Heart left ventricle (tissue), 16 donors: ENCODE data around the gene ARHGEF10L. TPM values are rescaled to one million over a fixed set of nuclear protein-coding genes. Genes with fewer than 3 reads are reported as not detected.
A peak's percentile ranks its signal among the peaks of the same experiment; 100 is the strongest.

ENCODE experiments used
- ATAC-seq, 4 donors: fragments of 200-7000 bp; cut with Tn5 transposase; one replicate each; pipeline ENCODE4 v1.9.1; 2020 to 2022; ENCODE audit warnings: moderate library complexity in 4 of 4, mild to moderate bottlenecking in 3 of 4, moderate number of reproducible peaks in 1 of 4
- DNase-seq, 5 donors: peaks; one replicate each; pipeline ENCODE4 v3.0.0-alpha.2; 2020
- H3K27ac ChIP-seq, 12 donors: fragments of 200-600 bp; sonication (generic) in 4 of 12; one replicate each; pipeline versions ENCODE4 v1.5.0 to v1.8.0; 2016 to 2022; ENCODE audit warnings: mild to moderate bottlenecking in 2 of 12
- H3K27me3 ChIP-seq, 9 donors: fragments of 200-600 bp; sonication (generic) in 2 of 9; one replicate each; pipeline versions ENCODE4 v1.5.1 to v1.8.0; 2016 to 2022; ENCODE audit warnings: mild to moderate bottlenecking in 3 of 9
- H3K36me3 ChIP-seq, 9 donors: fragments of 200-600 bp; sonication (generic) in 2 of 9; one replicate each; pipeline versions ENCODE4 v1.5.0 to v1.8.0; 2018 to 2022; ENCODE audit warnings: mild to moderate bottlenecking in 2 of 9
- H3K4me1 ChIP-seq, 12 donors: fragments of 200-600 bp; sonication (generic) in 4 of 12; one replicate each; pipeline versions ENCODE4 v1.5.0 to v1.8.0; 2016 to 2022; ENCODE audit warnings: mild to moderate bottlenecking in 3 of 12
- H3K4me3 ChIP-seq, 12 donors: fragments of 200-600 bp; sonication (generic) in 4 of 12; one replicate each; pipeline versions ENCODE4 v1.5.0 to v1.8.0; 2017 to 2022; ENCODE audit warnings: mild to moderate bottlenecking in 9 of 12, moderate library complexity in 4 of 12
- H3K9me3 ChIP-seq, 12 donors: fragments of 200-600 bp; sonication (generic) in 4 of 12; one replicate each; pipeline versions ENCODE4 v1.5.0 to v1.8.0; 2016 to 2022; ENCODE audit warnings: mild to moderate bottlenecking in 1 of 12
- POLR2A ChIP-seq, 2 donors: fragments of 450-650 bp; IDR thresholded peaks; one replicate each; pipeline ENCODE4 v1.6.1; 2017; ENCODE audit warnings: antibody characterized with exemption in 2 of 2, mild to moderate bottlenecking in 2 of 2, moderate library complexity in 2 of 2
- WGBS, 4 donors: extraction: QIAGEN DNeasy Blood & Tissue Kit in 2 of 4; methylation state at CpG; one replicate each; pipeline versions ENCODE4 v1.1.5 to v1.1.7; 2013 to 2018; 5-methylcytosine and 5-hydroxymethylcytosine counted together
- intact Hi-C, 10 donors: fragments of 100-400 bp; cut with DNase I; formaldehyde crosslinking; loops; one replicate each; pipeline versions ENCODE4 v1.11.1 to v1.14.2; 2022
- polyA plus RNA-seq, 2 donors: library from polyadenylated mRNA; stranded (reverse); fragments of 200-250 nt; gene quantifications; one replicate each; pipeline ENCODE4 v1.2.3, GENCODE V29; 2013
- total RNA-seq, 9 donors: library from RNA; depleted of rRNA in 2 of 9; stranded (reverse); fragments of >200 nt in 2 of 9; fragmentation: NEBNext Ultra II Directional in 3 of 9; extraction: Animal tissue kit (Norgen Biotek cat#: 25700) in 3 of 9; gene quantifications; one replicate each; pipeline versions ENCODE4 v1.1.0 to v1.2.4, GENCODE V29; 2016 to 2023
- TF ChIP-seq, protein P1 (sequence below), 12 donors: fragments of 200-600 bp; sonication (generic) in 4 of 12; IDR thresholded peaks; one replicate each; pipeline versions ENCODE4 v1.5.0 to v1.8.0; 2018 to 2022; ENCODE audit warnings: antibody characterized with exemption in 12 of 12, mild to moderate bottlenecking in 5 of 12
- donor health status: ischemic (EF 13 %, LVEDD 7.1; RV severe dilation, severe dysfunction).
- donor health status: healthy with polysubstance abuse.
- donor health status: DM: no; HTN: yes; CAD: no.
- donor health status: DM: no; HTN: no; CAD: no.
- donor health status: ischemic (EF 25% LVEDD 6.9; RV normal size, moderate dysfunction).
- donor health status: ischemic (EF 25% LVEDD 5.7; RV mildly dilated, moderate dysfunction).
- donor health status: healthy.
- donor health status: DM: yes; HTN: yes; CAD: no.
- donor health status: ischemic (EF 35%, LVEDD 5.7; RV mildly dilated, moderate dysfunction).
- donor health status: nonischemic (EF 11% LVEDD 7.7; RV severe dilation, severe dysfunction).
- donor health status: DM: yes; HTN: yes; CAD: no.
- donor health status: PGD.
- donor health status: ischemic (EF 29% LVEDD 5.4; RV normal size, mild dysfunction).
- donor health status: nonischemic (EF 23%, LVEDD 6.1; RV moderate dilation, normal function).

The ARHGEF10L gene
- total and polyA plus RNA-seq, 11 donors, result 44.6 to 72.8 (median 57.9) TPM

DNA sequence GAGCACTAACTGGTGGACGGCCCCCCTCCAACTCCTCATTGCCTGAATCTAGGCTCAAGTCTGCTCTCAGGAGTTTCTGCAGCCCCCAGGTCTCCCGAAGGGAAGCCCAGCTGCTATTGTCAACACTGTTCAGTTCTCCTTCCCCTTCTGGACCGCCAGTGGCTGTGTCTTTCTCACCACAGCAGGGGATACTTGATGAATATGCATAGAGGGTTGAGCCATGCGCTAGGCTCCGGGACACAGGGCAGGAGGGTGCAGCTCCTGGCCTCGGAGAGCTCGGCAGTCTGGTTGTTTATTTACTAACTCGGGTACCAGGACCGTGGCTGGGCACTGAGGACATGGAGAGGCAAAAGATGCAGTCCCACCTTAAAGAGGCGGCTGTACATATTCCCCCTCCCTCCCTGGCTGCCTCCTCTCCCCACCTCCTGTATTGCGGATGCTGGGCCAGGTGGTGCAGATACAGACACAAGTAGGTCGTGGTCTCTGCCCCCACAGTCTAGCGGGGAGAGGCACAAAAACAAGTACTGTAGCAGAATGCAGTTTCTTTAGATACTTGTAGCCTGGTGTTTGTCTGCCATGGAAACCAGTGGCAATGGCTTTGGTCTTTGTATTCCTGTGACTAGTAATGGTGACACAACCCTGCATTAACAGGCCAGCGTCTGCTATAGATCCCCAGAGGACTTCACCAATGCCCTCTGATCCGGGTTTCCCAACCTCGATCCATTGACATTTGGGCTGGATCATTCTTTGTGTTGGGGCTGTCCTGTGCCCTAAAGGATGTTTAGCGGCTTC, 26.2 kb downstream of the ARHGEF10L start:
- Histone ChIP-seq H3K4me3 (no peak overlapping the region), H3K36me3 (no peaks in the 10 kb centered on the region), H3K4me1 (peaks cover 2 to 99% (median 78%) of the 10 kb centered on the region in 12 donors), H3K27me3 (no peaks in the 10 kb centered on the region), H3K27ac (peak overlapping the region in 11 of 12 donors; percentile 0 to 97 (median 84)), H3K9me3 (no peaks in the 10 kb centered on the region)
- TF ChIP-seq, protein P1, sequence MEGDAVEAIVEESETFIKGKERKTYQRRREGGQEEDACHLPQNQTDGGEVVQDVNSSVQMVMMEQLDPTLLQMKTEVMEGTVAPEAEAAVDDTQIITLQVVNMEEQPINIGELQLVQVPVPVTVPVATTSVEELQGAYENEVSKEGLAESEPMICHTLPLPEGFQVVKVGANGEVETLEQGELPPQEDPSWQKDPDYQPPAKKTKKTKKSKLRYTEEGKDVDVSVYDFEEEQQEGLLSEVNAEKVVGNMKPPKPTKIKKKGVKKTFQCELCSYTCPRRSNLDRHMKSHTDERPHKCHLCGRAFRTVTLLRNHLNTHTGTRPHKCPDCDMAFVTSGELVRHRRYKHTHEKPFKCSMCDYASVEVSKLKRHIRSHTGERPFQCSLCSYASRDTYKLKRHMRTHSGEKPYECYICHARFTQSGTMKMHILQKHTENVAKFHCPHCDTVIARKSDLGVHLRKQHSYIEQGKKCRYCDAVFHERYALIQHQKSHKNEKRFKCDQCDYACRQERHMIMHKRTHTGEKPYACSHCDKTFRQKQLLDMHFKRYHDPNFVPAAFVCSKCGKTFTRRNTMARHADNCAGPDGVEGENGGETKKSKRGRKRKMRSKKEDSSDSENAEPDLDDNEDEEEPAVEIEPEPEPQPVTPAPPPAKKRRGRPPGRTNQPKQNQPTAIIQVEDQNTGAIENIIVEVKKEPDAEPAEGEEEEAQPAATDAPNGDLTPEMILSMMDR (IDR thresholded peaks at IDR 0.05), result no peak
- no peak for TF ChIP-seq POLR2A (IDR thresholded peaks at IDR 0.05)
- WGBS, 4 donors, result 61 to 71% (median 67%) methylated on average over 14 to 17 of the region's 17 CpGs
- DNase-seq (peak in 1 of 5 donors; percentile 44), ATAC-seq (no peak)
- intact Hi-C loops, result no loop called here

GRCh38 chr1:17566417-17566816, 26.9 kb downstream of the ARHGEF10L start:
- TF ChIP-seq, protein P1 (IDR thresholded peaks at IDR 0.05), result no peak
- TF ChIP-seq POLR2A (IDR thresholded peaks at IDR 0.05), result no peak
- Histone ChIP-seq H3K27ac (peak overlapping the region in 8 of 12 donors; percentile 4 to 97 (median 90)), H3K27me3 (no peaks in the 10 kb centered on the region), H3K4me3 (no peak overlapping the region), H3K4me1 (peaks cover 2 to 97% (median 72%) of the 10 kb centered on the region in 12 donors), H3K36me3 (no peaks in the 10 kb centered on the region), H3K9me3 (no peaks in the 10 kb centered on the region)
- DNase-seq (no peak), ATAC-seq (no peak)
- 71 to 87% (median 76%) methylated on average over 1 to 3 of the region's 3 CpGs for WGBS, 4 donors
- intact Hi-C loops, result no loop called here

- no peaks in the 10 kb centered on the region for H3K27me3 ChIP-seq
- H3K9me3 ChIP-seq, result no peaks in the 10 kb centered on the region
- no peak for TF ChIP-seq POLR2A (IDR thresholded peaks at IDR 0.05)
- TF ChIP-seq, protein P1 (IDR thresholded peaks at IDR 0.05), result no peak
- peaks cover 2 to 94% (median 67%) of the 10 kb centered on the region in 12 donors for H3K4me1 ChIP-seq
- DNase-seq (peak in 1 of 5 donors; percentile 54), ATAC-seq (no peak)
- 58 to 66% (median 62%) methylated on average over 6 to 9 of the region's 9 CpGs for WGBS, 4 donors
- H3K27ac ChIP-seq, result peak overlapping the region in 8 of 12 donors; percentile 79 to 99 (median 96)
- intact Hi-C loops, result no loop called here
- H3K36me3 ChIP-seq, result no peaks in the 10 kb centered on the region
- H3K4me3 ChIP-seq, result no peak overlapping the region
These were observed 27.4 kb downstream of the ARHGEF10L start for GRCh38 chr1:17566892-17567291.

- 48 to 74% (median 67%) methylated on average over 6 of the region's 6 CpGs for WGBS, 4 donors
- DNase-seq (peak in 2 of 5 donors; percentile 51 to 66), ATAC-seq (peak in 1 of 4 donors; percentile 3)
- Histone ChIP-seq H3K36me3 (no peaks in the 10 kb centered on the region), H3K9me3 (no peaks in the 10 kb centered on the region), H3K27ac (peak overlapping the region in 10 of 12 donors; percentile 86 to 99 (median 95)), H3K4me1 (peaks cover 2 to 94% (median 63%) of the 10 kb centered on the region in 12 donors), H3K4me3 (no peak overlapping the region), H3K27me3 (no peaks in the 10 kb centered on the region)
- TF ChIP-seq, protein P1 (IDR thresholded peaks at IDR 0.05), result no peak
- no peak for TF ChIP-seq POLR2A (IDR thresholded peaks at IDR 0.05)
- intact Hi-C loops, result no loop called here
These were observed 28.1 kb downstream of the ARHGEF10L start for GRCh38 chr1:17567582-17567981.
